ENCODE measurements around the gene ATF7.

DNA sequence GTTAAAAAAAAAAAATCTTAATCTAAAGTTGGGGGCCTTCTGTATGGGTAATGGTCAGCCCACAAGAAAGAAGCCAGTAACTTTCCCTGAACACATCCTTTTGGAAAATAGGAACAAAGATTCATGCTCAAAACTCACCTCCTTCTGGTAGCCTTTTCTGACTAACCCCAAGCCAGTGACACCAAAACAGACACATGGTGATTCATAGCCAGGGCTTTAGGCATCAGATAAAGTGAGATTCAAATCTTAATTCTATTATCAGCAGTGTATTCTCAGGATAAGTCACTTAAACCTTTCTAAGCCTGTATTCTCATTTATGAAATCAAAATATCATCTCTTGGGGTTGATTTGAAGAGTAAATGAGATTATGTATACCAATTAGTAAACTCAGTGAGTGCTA lies 44.8 kb upstream of the ATF7 start:
- TF ChIP-seq POLR2AphosphoS5 (IDR thresholded peaks at IDR 0.05) = no peak
- TF ChIP-seq, protein P1, sequence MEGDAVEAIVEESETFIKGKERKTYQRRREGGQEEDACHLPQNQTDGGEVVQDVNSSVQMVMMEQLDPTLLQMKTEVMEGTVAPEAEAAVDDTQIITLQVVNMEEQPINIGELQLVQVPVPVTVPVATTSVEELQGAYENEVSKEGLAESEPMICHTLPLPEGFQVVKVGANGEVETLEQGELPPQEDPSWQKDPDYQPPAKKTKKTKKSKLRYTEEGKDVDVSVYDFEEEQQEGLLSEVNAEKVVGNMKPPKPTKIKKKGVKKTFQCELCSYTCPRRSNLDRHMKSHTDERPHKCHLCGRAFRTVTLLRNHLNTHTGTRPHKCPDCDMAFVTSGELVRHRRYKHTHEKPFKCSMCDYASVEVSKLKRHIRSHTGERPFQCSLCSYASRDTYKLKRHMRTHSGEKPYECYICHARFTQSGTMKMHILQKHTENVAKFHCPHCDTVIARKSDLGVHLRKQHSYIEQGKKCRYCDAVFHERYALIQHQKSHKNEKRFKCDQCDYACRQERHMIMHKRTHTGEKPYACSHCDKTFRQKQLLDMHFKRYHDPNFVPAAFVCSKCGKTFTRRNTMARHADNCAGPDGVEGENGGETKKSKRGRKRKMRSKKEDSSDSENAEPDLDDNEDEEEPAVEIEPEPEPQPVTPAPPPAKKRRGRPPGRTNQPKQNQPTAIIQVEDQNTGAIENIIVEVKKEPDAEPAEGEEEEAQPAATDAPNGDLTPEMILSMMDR (IDR thresholded peaks at IDR 0.05) = no peak
- TF ChIP-seq POLR2A (IDR thresholded peaks at IDR 0.05) = no peak
